Uterus (tissue), 4 donors: ENCODE results near the gene AFDN. TPM values are rescaled to one million over a fixed set of nuclear protein-coding genes. Genes with fewer than 3 reads are reported as not detected.

Experiments
- DNase-seq, 2 donors: peaks; one replicate each; pipeline ENCODE4 v3.0.0-alpha.2; 2019 to 2020
- H3K27ac ChIP-seq, 2 donors: fragments of 200-600 bp; sonication (generic); 1 replicate in 1 of 2; 2 replicates in 1 of 2; pipeline ENCODE4 v1.5.1; 2016 to 2018
- H3K27me3 ChIP-seq, 2 donors: fragments of 200-600 bp; sonication (generic); one replicate each; pipeline ENCODE4 v1.5.1; 2018 to 2019; ENCODE audit warnings: control low read depth in 1 of 2
- H3K36me3 ChIP-seq, 2 donors: fragments of 200-600 bp; sonication (generic); one replicate each; pipeline ENCODE4 v1.5.1; 2019; ENCODE audit warnings: control low read depth in 1 of 2
- H3K4me1 ChIP-seq, 2 donors: fragments of 200-600 bp; sonication (generic); one replicate each; pipeline ENCODE4 v1.5.1; 2018 to 2019; ENCODE audit warnings: control low read depth in 1 of 2
- H3K4me3 ChIP-seq, 2 donors: fragments of 200-600 bp; sonication (generic); 1 replicate in 1 of 2; 2 replicates in 1 of 2; pipeline ENCODE4 v1.5.1; 2018 to 2019; ENCODE audit warnings: mild to moderate bottlenecking in 1 of 2
- H3K9me3 ChIP-seq, 2 donors: fragments of 200-600 bp; sonication (generic); one replicate each; pipeline ENCODE4 v1.5.1; 2019; ENCODE audit warnings: control low read depth in 1 of 2
- CTCF ChIP-seq, 4 experiments: fragments of 200-600 bp in 2 of 4; fragments of 450-650 bp in 2 of 4; sonication (generic) in 2 of 4; IDR thresholded peaks; one replicate each; pipeline ENCODE4 v1.5.1; 2016 to 2019; ENCODE audit warnings: antibody characterized with exemption in 4 of 4, mild to moderate bottlenecking in 2 of 4, moderate library complexity in 1 of 4
- POLR2A ChIP-seq, 2 donors: fragments of 450-650 bp; IDR thresholded peaks; one replicate each; pipeline ENCODE4 v1.6.1; 2016; ENCODE audit warnings: antibody characterized with exemption in 2 of 2, mild to moderate bottlenecking in 1 of 2, moderate library complexity in 1 of 2
- intact Hi-C: fragments of 100-400 bp; cut with DNase I; formaldehyde crosslinking; loops from one replicate; pipeline ENCODE4 v1.15.1; 2023; ENCODE audit warnings: low total_unique reads
- total RNA-seq, 4 donors: library from RNA; depleted of rRNA in 3 of 4; stranded (reverse); fragments of >200 nt in 3 of 4; gene quantifications; one replicate each; pipeline versions ENCODE4 v1.1.0 to v1.2.4, GENCODE V29; 2014 to 2023
- donor health status: DM: yes; HTN: yes; CAD: no.

Gene AFDN
- total RNA-seq, 4 donors from 2014 or later, result 64.6 to 210 (median 120) TPM

- no peak for DNase-seq
- no peak overlapping the region for H3K4me3 ChIP-seq
- H3K4me1 ChIP-seq, result no peaks in the 10 kb centered on the region
- no peaks in the 10 kb centered on the region for H3K36me3 ChIP-seq
- no peaks in the 10 kb centered on the region for H3K9me3 ChIP-seq
- no peaks in the 10 kb centered on the region for H3K27me3 ChIP-seq
- intact Hi-C loops, result no loop called here
- no peak overlapping the region for H3K27ac ChIP-seq
- TF ChIP-seq CTCF (IDR thresholded peaks at IDR 0.05), result no peak
These were observed 24.1 kb downstream of the AFDN start for GRCh38 chr6:167850782-167851181.

DNA sequence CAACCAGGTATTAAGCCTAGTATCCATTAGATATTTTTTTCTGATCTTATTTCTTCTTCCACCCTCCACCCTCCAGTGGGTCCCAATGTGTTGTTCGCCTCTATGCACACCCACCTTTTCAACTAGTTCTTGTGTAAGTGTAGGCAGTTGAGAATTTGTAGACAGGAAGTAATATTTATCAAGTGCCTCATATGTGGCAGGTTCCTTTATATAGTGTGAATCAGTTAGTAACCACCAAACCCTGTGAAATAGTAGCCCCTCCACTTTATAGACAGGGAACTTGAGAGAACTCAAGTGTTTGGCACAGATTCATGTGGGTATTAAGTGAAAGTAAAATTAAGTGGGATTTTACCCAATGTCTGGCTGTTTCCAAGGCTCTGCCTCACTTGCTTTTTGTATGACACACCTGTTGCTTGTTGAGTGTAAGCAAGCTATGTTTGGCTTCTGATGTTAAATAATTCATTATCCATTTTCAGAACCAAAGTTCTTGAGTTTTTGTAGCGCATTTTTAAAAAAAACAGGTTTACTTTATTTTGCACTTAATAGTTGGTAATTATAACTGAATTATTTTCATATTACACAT lies 24.8 kb downstream of the AFDN start:
- Histone ChIP-seq H3K27me3 (no peaks in the 10 kb centered on the region), H3K27ac (no peak overlapping the region), H3K4me1 (no peaks in the 10 kb centered on the region), H3K36me3 (no peaks in the 10 kb centered on the region), H3K4me3 (no peak overlapping the region), H3K9me3 (no peaks in the 10 kb centered on the region)
- DNase-seq, result no peak
- intact Hi-C loops, result no loop called here
- TF ChIP-seq CTCF (IDR thresholded peaks at IDR 0.05) (no peak), POLR2A (IDR thresholded peaks at IDR 0.05) (no peak)

GRCh38 chr6:167855825-167856425 lies 29.2 kb downstream of the AFDN start:
- Histone ChIP-seq H3K27me3 (no peaks in the 10 kb centered on the region), H3K4me1 (peaks cover 0 to 4% of the 10 kb centered on the region in 2 donors), H3K9me3 (no peaks in the 10 kb centered on the region), H3K4me3 (no peak overlapping the region), H3K27ac (no peak overlapping the region), H3K36me3 (no peaks in the 10 kb centered on the region)
- no peak for DNase-seq
- intact Hi-C loops, result no loop called here
- no peak for TF ChIP-seq POLR2A (IDR thresholded peaks at IDR 0.05)
- TF ChIP-seq CTCF (IDR thresholded peaks at IDR 0.05), result no peak

GRCh38 chr6:167856474-167856873 lies 29.8 kb downstream of the AFDN start:
- DNase-seq, result no peak
- Histone ChIP-seq H3K4me1 (peaks cover 0 to 4% of the 10 kb centered on the region in 2 donors), H3K27ac (no peak overlapping the region), H3K36me3 (no peaks in the 10 kb centered on the region), H3K9me3 (no peaks in the 10 kb centered on the region), H3K27me3 (no peaks in the 10 kb centered on the region), H3K4me3 (no peak overlapping the region)
- TF ChIP-seq CTCF (IDR thresholded peaks at IDR 0.05) (no peak), POLR2A (IDR thresholded peaks at IDR 0.05) (no peak)
- intact Hi-C loops, result no loop called here

DNA sequence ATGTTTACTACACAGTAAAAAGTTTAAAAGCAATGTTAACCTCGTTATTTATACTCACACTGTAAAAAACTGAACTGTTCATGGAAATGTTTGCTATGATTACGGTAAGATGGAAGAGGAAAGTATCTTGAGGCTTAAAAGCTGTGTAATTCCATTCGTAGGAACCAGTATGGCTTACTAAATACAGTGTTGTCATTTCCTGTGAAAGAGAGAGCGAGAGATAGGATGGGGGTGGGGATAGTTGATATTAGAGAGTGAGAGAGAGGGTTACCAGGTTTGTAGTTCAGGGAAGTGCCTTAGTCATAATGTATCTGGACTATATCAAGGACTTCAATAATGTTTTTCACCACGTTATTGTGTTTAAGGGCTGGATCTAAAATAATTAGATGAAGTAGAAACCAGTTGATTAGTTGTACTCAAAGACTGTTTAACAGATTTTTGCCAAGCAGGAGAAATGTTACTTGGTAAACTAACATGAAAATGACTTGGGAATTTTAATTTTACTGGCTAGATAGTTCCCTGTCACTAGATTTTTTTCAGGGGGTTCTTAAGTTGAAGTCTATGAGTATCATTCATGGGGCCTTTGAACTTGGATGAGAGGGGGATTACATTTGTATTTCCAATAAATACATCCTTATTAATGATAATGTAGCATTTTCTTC lies 30.4 kb downstream of the AFDN start:
- peaks cover 0 to 4% of the 10 kb centered on the region in 2 donors for H3K4me1 ChIP-seq
- DNase-seq, result no peak
- H3K9me3 ChIP-seq, result no peaks in the 10 kb centered on the region
- TF ChIP-seq CTCF (IDR thresholded peaks at IDR 0.05) (no peak), POLR2A (IDR thresholded peaks at IDR 0.05) (no peak)
- intact Hi-C loops, result no loop called here
- H3K4me3 ChIP-seq, result no peak overlapping the region
- no peaks in the 10 kb centered on the region for H3K27me3 ChIP-seq
- H3K27ac ChIP-seq, result peak overlapping the region in 1 of 2 donors; percentile 19
- no peaks in the 10 kb centered on the region for H3K36me3 ChIP-seq
